Keratinocyte (primary cell): ENCODE measurements around the gene KATNB1. TPM values are rescaled to one million over a fixed set of nuclear protein-coding genes. Genes with fewer than 3 reads are reported as not detected.

Source experiments
- DNase-seq: peaks from one replicate; pipeline ENCODE4 v3.0.0-alpha.2; 2011; ENCODE audit warnings: low read depth, missing footprints, low spot score
- FAIRE-seq: peaks from 2 replicates; lab custom pipeline; 2011; peaks lifted over from hg19 to GRCh38; lab: Jason Lieb, UNC
- H2AFZ ChIP-seq: 2 replicates; pipeline ENCODE4 v1.6.0; 2012; ENCODE audit warnings: low read length, control low read depth, inconsistent platforms; ENCODE audit not compliant: control insufficient read depth
- H3K27ac ChIP-seq: 2 replicates; pipeline ENCODE4 v1.5.1; 2011; ENCODE audit warnings: low read length; ENCODE audit not compliant: control insufficient read depth, insufficient read depth
- H3K27me3 ChIP-seq: 3 replicates; pipeline ENCODE4 v1.6.0; 2011; ENCODE audit warnings: low read length; ENCODE audit not compliant: control insufficient read depth, insufficient read depth; ENCODE audit errors: extremely low read depth
- H3K36me3 ChIP-seq, 2 experiments: 2 replicates in 1 of 2; 3 replicates in 1 of 2; pipeline ENCODE4 v1.5.1; 2011; ENCODE audit warnings: low read length in 2 of 2, mild to moderate bottlenecking in 1 of 2; ENCODE audit not compliant: control insufficient read depth in 2 of 2, insufficient read depth in 2 of 2; ENCODE audit errors: extremely low read depth in 1 of 2
- H3K4me1 ChIP-seq: 3 replicates; pipeline ENCODE4 v1.5.1; 2011; ENCODE audit warnings: low read length; ENCODE audit not compliant: control insufficient read depth, insufficient read depth; ENCODE audit errors: extremely low read depth
- H3K4me2 ChIP-seq: 3 replicates; pipeline ENCODE4 v1.6.0; 2011; ENCODE audit warnings: low read depth, low read length; ENCODE audit not compliant: control insufficient read depth, insufficient read depth; ENCODE audit errors: extremely low read depth
- H3K4me3 ChIP-seq, 3 experiments: fragments of 200-600 bp in 1 of 3; sonication (generic) in 1 of 3; 2 replicates in 2 of 3; 3 replicates in 1 of 3; pipeline ENCODE4 v1.5.1; 2011 to 2016; ENCODE audit warnings: low read length in 3 of 3, mild to moderate bottlenecking in 3 of 3, control low read depth in 2 of 3, inconsistent platforms in 1 of 3, low read depth in 1 of 3, mixed read lengths in 1 of 3, mixed run types in 1 of 3, moderate library complexity in 1 of 3; ENCODE audit not compliant: control insufficient read depth in 2 of 3, insufficient read depth in 2 of 3; ENCODE audit errors: extremely low read depth in 1 of 3
- H3K79me2 ChIP-seq: 2 replicates; pipeline ENCODE4 v1.6.0; 2012; ENCODE audit warnings: low read length; ENCODE audit not compliant: control insufficient read depth, insufficient read depth
- H3K9ac ChIP-seq: 3 replicates; pipeline ENCODE4 v1.6.0; 2011; ENCODE audit warnings: low read length; ENCODE audit not compliant: control insufficient read depth, insufficient read depth; ENCODE audit errors: extremely low read depth
- H3K9me1 ChIP-seq: 3 replicates; pipeline ENCODE4 v1.6.0; 2011; ENCODE audit warnings: low read length; ENCODE audit not compliant: control insufficient read depth, insufficient read depth; ENCODE audit errors: extremely low read depth
- H3K9me3 ChIP-seq: 2 replicates; pipeline ENCODE4 v1.5.1; 2012; ENCODE audit warnings: low read depth, low read length; ENCODE audit not compliant: control insufficient read depth
- H4K20me1 ChIP-seq: 3 replicates; pipeline ENCODE4 v1.6.0; 2011; ENCODE audit warnings: low read length; ENCODE audit not compliant: control insufficient read depth, insufficient read depth; ENCODE audit errors: extremely low read depth
- CTCF ChIP-seq, 3 experiments: IDR thresholded peaks in 1 of 3; conservative IDR thresholded peaks in 1 of 3; optimal IDR thresholded peaks in 1 of 3; 2 replicates in 2 of 3; 3 replicates in 1 of 3; pipeline versions ENCODE3 to v1.5.1; 2011; ENCODE audit warnings: low read length in 3 of 3, mild to moderate bottlenecking in 3 of 3, moderate library complexity in 2 of 3, control low read depth in 1 of 3, inconsistent platforms in 1 of 3; ENCODE audit not compliant: insufficient read depth in 2 of 3; ENCODE audit errors: extremely low read depth in 1 of 3
- EZH2 ChIP-seq: IDR thresholded peaks from one replicate; pipeline ENCODE4 v1.6.1; 2012; ENCODE audit warnings: inconsistent platforms, mild to moderate bottlenecking, low read length, moderate library complexity
- dilution Hi-C: fragments of 300-500 bp; cut with MboI; formaldehyde crosslinking; loops from one replicate; pipeline ENCODE4 v1.7.0; 2020; ENCODE audit warnings: low sequenced_read_pairs; ENCODE audit not compliant: extremely low pct_ligation_motif_present
- polyA plus RNA-seq, 5 experiments: library from polyadenylated mRNA; depleted of rRNA in 3 of 5; stranded (reverse) in 3 of 5; stranded (forward) in 1 of 5; unstranded in 1 of 5; fragments of >200 nt; gene quantifications; 1 replicate in 1 of 5; 2 replicates in 3 of 5; 3 replicates in 1 of 5; pipeline versions ENCODE4 v1.2.1 to v1.2.3, GENCODE V29; 2011 to 2012; ENCODE audit warnings: missing spikeins in 2 of 5, low read depth in 1 of 5, low replicate concordance in 1 of 5
- small RNA-seq, 3 experiments: library from RNA; depleted of rRNA; stranded (forward); fragments of <200 nt; gene quantifications; one replicate each; pipeline ENCODE3, GENCODE V24; 2012; ENCODE audit warnings: low read depth in 3 of 3, low replicate concordance in 1 of 3; ENCODE audit not compliant: insufficient read length in 3 of 3

The KATNB1 gene
- polyA plus RNA-seq, 1 donor (not counting 4 experiments of a cell fraction or from before 2014, with no cell fraction given): 18.9 TPM

GRCh38 chr16:57805176-57805575 lies 69.6 kb downstream of the KATNB1 start:
- H3K9ac ChIP-seq: no peak overlapping the region
- H3K27ac ChIP-seq: no peak overlapping the region

More at GRCh38 chr16:57805176-57805575, 69.6 kb downstream of the KATNB1 start:
- Histone ChIP-seq H3K36me3 (no peaks in the 10 kb centered on the region), H3K79me2 (peaks cover 16% of the 10 kb centered on the region), H4K20me1 (no peaks in the 10 kb centered on the region), H3K4me3 (no peak overlapping the region), H3K27me3 (no peaks in the 10 kb centered on the region), H3K4me2 (no peak overlapping the region), H3K9me3 (no peaks in the 10 kb centered on the region), H3K4me1 (peaks cover 61% of the 10 kb centered on the region), H3K9me1 (no peaks in the 10 kb centered on the region), H2AFZ (no peak overlapping the region)
- DNase-seq (no peak), FAIRE-seq (no peak)
- TF ChIP-seq CTCF (optimal IDR thresholded peaks at IDR 0.05 in 1 of 3, IDR thresholded peaks at IDR 0.05 in 1 of 3, conservative IDR thresholded peaks at IDR 0.05 in 1 of 3; ENCODE audit: extremely low read depth in 1 of 3, insufficient read depth in 2 of 3, low read length in 3 of 3): no peak
- TF ChIP-seq EZH2: no peak
- dilution Hi-C loops: no loop called here

Small RNA genes lying within 50 kb of the gene (small RNA-seq; reads per million reads assigned to genes)
- gene MIR6772: 0 reads per million in 3 experiments

Other genes with a start within 250 kb of the KATNB1 start
- gene DOK4, start 249.3 kb upstream of the KATNB1 start, polyA plus RNA-seq: 17.3 to 33.4 TPM (median 17.6 TPM) in 3 replicates
- gene CCDC102A, start 199.2 kb upstream of the KATNB1 start, polyA plus RNA-seq: 2.2 to 3.8 TPM (median 3.3 TPM) in 3 replicates
- gene ADGRG5, start 193.1 kb upstream of the KATNB1 start, polyA plus RNA-seq: 0.03 TPM in 1 of 3 replicates, not detected in the others
- gene ADGRG1, start 107.1 kb upstream of the KATNB1 start, polyA plus RNA-seq: 28.4 to 94.9 TPM (median 38.4 TPM) in 3 replicates
- gene ADGRG3, start 67.5 kb upstream of the KATNB1 start, polyA plus RNA-seq: not detected in 3 replicates
- not detected in 3 replicates for gene DRC7, start 41.0 kb upstream of the KATNB1 start, polyA plus RNA-seq
- 22.7 to 32.8 TPM (median 27.9 TPM) in 3 replicates for gene KIFC3, start 66.7 kb downstream of the KATNB1 start, polyA plus RNA-seq
- 0.07 to 0.22 TPM (median 0.08 TPM) in 3 replicates for gene CNGB1, start 235.4 kb downstream of the KATNB1 start, polyA plus RNA-seq